Measurements from ENCODE around the gene CRP.

DNA sequence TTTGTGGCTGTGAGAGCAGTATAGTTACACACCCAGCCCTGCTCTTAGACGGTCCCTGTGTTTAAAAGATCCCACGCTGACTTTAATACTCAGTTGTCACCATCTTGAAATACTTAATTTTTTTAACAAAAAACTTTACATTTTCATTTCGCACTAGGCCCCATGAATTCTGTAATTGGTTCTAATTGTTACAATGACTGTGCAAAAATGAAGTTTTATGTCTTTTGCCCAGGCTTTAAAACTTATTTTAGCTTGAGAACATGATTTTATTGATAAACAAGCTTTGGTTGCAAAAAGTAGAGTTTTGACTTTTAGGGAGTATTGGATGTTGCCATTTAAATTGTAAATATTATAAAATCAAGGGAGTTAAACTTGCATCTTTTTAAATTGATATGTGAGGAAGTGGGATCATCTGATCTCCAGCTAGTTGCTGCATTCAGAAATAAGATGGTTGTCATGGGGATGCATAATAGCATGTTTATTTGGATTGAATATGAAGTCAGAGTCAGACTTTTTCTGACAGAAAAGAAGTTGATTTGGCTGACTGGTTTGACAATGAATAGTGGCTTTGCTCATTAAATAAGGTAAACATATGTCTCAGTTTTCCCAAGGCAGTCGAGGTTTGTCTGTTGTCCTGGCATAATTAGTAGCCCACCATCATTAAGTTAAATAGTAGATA, 23.0 kb upstream of the CRP start:
- TF ChIP-seq, protein P1, sequence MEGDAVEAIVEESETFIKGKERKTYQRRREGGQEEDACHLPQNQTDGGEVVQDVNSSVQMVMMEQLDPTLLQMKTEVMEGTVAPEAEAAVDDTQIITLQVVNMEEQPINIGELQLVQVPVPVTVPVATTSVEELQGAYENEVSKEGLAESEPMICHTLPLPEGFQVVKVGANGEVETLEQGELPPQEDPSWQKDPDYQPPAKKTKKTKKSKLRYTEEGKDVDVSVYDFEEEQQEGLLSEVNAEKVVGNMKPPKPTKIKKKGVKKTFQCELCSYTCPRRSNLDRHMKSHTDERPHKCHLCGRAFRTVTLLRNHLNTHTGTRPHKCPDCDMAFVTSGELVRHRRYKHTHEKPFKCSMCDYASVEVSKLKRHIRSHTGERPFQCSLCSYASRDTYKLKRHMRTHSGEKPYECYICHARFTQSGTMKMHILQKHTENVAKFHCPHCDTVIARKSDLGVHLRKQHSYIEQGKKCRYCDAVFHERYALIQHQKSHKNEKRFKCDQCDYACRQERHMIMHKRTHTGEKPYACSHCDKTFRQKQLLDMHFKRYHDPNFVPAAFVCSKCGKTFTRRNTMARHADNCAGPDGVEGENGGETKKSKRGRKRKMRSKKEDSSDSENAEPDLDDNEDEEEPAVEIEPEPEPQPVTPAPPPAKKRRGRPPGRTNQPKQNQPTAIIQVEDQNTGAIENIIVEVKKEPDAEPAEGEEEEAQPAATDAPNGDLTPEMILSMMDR (IDR thresholded peaks at IDR 0.05), result no peak
- TF ChIP-seq EP300 (IDR thresholded peaks at IDR 0.05) (no peak), POLR2AphosphoS5 (IDR thresholded peaks at IDR 0.05) (no peak), POLR2A (IDR thresholded peaks at IDR 0.05) (no peak)
